HepG2 (cell line): ENCODE results near the gene PYGB. TPM values are rescaled to one million over a fixed set of nuclear protein-coding genes. Genes with fewer than 3 reads are reported as not detected.
A peak's percentile ranks its signal among the peaks of the same experiment; 100 is the strongest.

Source experiments
- CENPT ChIP-seq: sonication (generic); formaldehyde crosslinking; IDR thresholded peaks from 2 replicates; pipeline ENCODE4 v1.8.0; 2022; ENCODE audit warnings: low read depth, mild to moderate bottlenecking, moderate library complexity, missing genetic modification reagents
- CREB3 ChIP-seq: sonication (generic); formaldehyde crosslinking; IDR thresholded peaks from 2 replicates; pipeline ENCODE4 v1.5.0; 2020; ENCODE audit warnings: missing genetic modification reagents
- MIER2 ChIP-seq: IDR thresholded peaks from 2 replicates; pipeline ENCODE4 v1.6.1; 2016; ENCODE audit warnings: missing biosample characterization, missing genetic modification reagents
- MTF1 ChIP-seq: sonication (generic); formaldehyde crosslinking; IDR thresholded peaks from 2 replicates; pipeline ENCODE4 v1.5.0; 2020; ENCODE audit warnings: missing genetic modification reagents
- NFAT5 ChIP-seq: sonication (generic); formaldehyde crosslinking; IDR thresholded peaks from 2 replicates; pipeline ENCODE4 v1.4.0; 2020; ENCODE audit warnings: missing genetic modification reagents
- PHF21A ChIP-seq: sonication (generic); formaldehyde crosslinking; IDR thresholded peaks from 2 replicates; pipeline ENCODE4 v1.5.0; 2020; ENCODE audit warnings: mild to moderate bottlenecking, missing genetic modification reagents
- RBFOX2 ChIP-seq: fragments of 200-400 bp; formaldehyde crosslinking; IDR thresholded peaks from 2 replicates; pipeline ENCODE4 v1.6.1; 2017; ENCODE audit warnings: low read depth, mild to moderate bottlenecking, low read length
- ZNF143 ChIP-seq: sonication (generic); formaldehyde crosslinking; IDR thresholded peaks from 2 replicates; pipeline ENCODE4 v1.4.0; 2020; ENCODE audit warnings: missing genetic modification reagents
- ZNF160 ChIP-seq: sonication (generic); formaldehyde crosslinking; IDR thresholded peaks from 2 replicates; pipeline ENCODE4 v1.8.0; 2022; ENCODE audit warnings: mild to moderate bottlenecking, inconsistent platforms, missing genetic modification reagents
- ZNF407 ChIP-seq: sonication (generic); formaldehyde crosslinking; IDR thresholded peaks from one replicate; pipeline ENCODE4 v1.5.1; 2020; ENCODE audit warnings: mild to moderate bottlenecking, missing genetic modification reagents; ENCODE audit errors: not compliant biosample characterization
- ZNF512B ChIP-seq: sonication (generic); formaldehyde crosslinking; IDR thresholded peaks from 2 replicates; pipeline ENCODE4 v1.5.1; 2020; ENCODE audit warnings: missing genetic modification reagents, mild to moderate bottlenecking, borderline replicate concordance
- polyA plus RNA-seq, 8 experiments: library from polyadenylated mRNA; depleted of rRNA in 3 of 8; stranded (reverse) in 7 of 8; unstranded in 1 of 8; fragments of >200 nt; fragmentation: Illumina TruSeq in 4 of 8; extraction: Trizol in 4 of 8; gene quantifications; 2 replicates each; pipeline versions ENCODE4 v1.2.1 to v1.2.3, GENCODE V29; 2011 to 2016; ENCODE audit warnings: low read depth in 4 of 8, missing spikeins in 1 of 8, mixed read lengths in 1 of 8; ENCODE audit not compliant: insufficient read depth in 1 of 8
- total RNA-seq, 5 experiments: library from RNA; depleted of rRNA; stranded (reverse); fragments of >200 nt; fragmentation: Illumina TruSeq; extraction: Trizol; gene quantifications; 2 replicates each; pipeline ENCODE4 v1.2.3, GENCODE V29; 2016; ENCODE audit warnings: low read depth in 1 of 5

PYGB gene
- total and polyA plus RNA-seq, 2 of the 13 experiments (the other 11 are each of a cell fraction or from before 2014, with no cell fraction given) = 24.2 to 86.3 TPM

- TF ChIP-seq MIER2 (CRISPR knock-in tag) (no peak), ZNF143 (no peak; the same call in 1 of the 2 replicates), MTF1 (CRISPR knock-in tag) (no peak; the same call in 1 of the 2 replicates), RBFOX2 (peak; percentile 77; the same call in 1 of the 2 replicates), ZNF160 (no peak), ZNF512B (CRISPR knock-in tag) (no peak), CENPT (CRISPR knock-in tag) (peak; percentile 31; the same call in 1 of the 2 replicates), NFAT5 (CRISPR knock-in tag) (peak; percentile 64; the same call in 1 of the 2 replicates), PHF21A (peak; percentile 57; the same call in 1 of the 2 replicates), ZNF407 (CRISPR knock-in tag) (no peak), CREB3 (CRISPR knock-in tag) (peak; percentile 76; the same call in 1 of the 2 replicates)
Observed at GRCh38 chr20:25247518-25247955, 348 bp upstream of the PYGB start (continued).
